WTC11 (cell line): ENCODE results near the gene MPZ.
"Not testable (repeated sequence)": the region's sequence is repeated elsewhere in the genome, so short reads cannot be mapped to it uniquely, and the experiment has no call there.

ENCODE experiments used
- CBFB ChIP-seq: sonication (generic); formaldehyde crosslinking; IDR thresholded peaks from 2 replicates; pipeline ENCODE4 v1.8.1; 2022; ENCODE audit warnings: mild to moderate bottlenecking, low read depth, missing genetic modification reagents
- CREB1 ChIP-seq: sonication (generic); formaldehyde crosslinking; IDR thresholded peaks from 2 replicates; pipeline ENCODE4 v1.8.0; 2023; ENCODE audit warnings: mild to moderate bottlenecking, missing genetic modification reagents
- CTCF ChIP-seq: fragments of 200-600 bp; IDR thresholded peaks from 2 replicates; pipeline ENCODE4 v1.8.0; 2022; ENCODE audit warnings: antibody characterized with exemption
- FOXP4 ChIP-seq: sonication (generic); formaldehyde crosslinking; IDR thresholded peaks from 2 replicates; pipeline ENCODE4 v1.8.0; 2022; ENCODE audit warnings: mild to moderate bottlenecking, missing genetic modification reagents
- JUN ChIP-seq: sonication (generic); formaldehyde crosslinking; IDR thresholded peaks from 2 replicates; pipeline ENCODE4 v1.8.0; 2023; ENCODE audit warnings: mild to moderate bottlenecking, missing genetic modification reagents
- MXD4 ChIP-seq: fragments of 250-450 bp; sonication (Bioruptor Pico); IDR thresholded peaks from 2 replicates; pipeline ENCODE4 v1.8.0; 2021; ENCODE audit warnings: mild to moderate bottlenecking, moderate library complexity, borderline replicate concordance
- PREB ChIP-seq: sonication (generic); formaldehyde crosslinking; IDR thresholded peaks from 2 replicates; pipeline ENCODE4 v1.8.1; 2022; ENCODE audit warnings: mild to moderate bottlenecking, missing genetic modification reagents, moderate library complexity, borderline replicate concordance
- SMAD4 ChIP-seq: sonication (generic); formaldehyde crosslinking; IDR thresholded peaks from 2 replicates; pipeline ENCODE4 v1.8.0; 2022; ENCODE audit warnings: mild to moderate bottlenecking, missing genetic modification reagents
- SP1 ChIP-seq: sonication (generic); formaldehyde crosslinking; conservative IDR thresholded peaks from 2 replicates; pipeline ENCODE4 v1.8.1; 2022; ENCODE audit warnings: missing genetic modification reagents
- USF2 ChIP-seq: sonication (generic); formaldehyde crosslinking; IDR thresholded peaks from 2 replicates; pipeline ENCODE4 v1.8.1; 2023; ENCODE audit warnings: mild to moderate bottlenecking, missing genetic modification reagents, moderate library complexity
- ZBTB21 ChIP-seq: sonication (generic); formaldehyde crosslinking; IDR thresholded peaks from 2 replicates; pipeline ENCODE4 v1.8.1; 2023; ENCODE audit warnings: mild to moderate bottlenecking, missing genetic modification reagents, borderline replicate concordance

- not testable (repeated sequence) for TF ChIP-seq PREB (CRISPR knock-in tag); SP1 (CRISPR knock-in tag); CBFB (CRISPR knock-in tag); CTCF; SMAD4 (CRISPR knock-in tag); FOXP4 (CRISPR knock-in tag); ZBTB21 (CRISPR knock-in tag); USF2 (CRISPR knock-in tag); JUN (CRISPR knock-in tag); CREB1 (CRISPR knock-in tag); MXD4
Measured at GRCh38 chr1:161257109-161257508, 52.7 kb downstream of the MPZ start.
